ENCODE data around the gene OPCML.

OPCML gene

DNA sequence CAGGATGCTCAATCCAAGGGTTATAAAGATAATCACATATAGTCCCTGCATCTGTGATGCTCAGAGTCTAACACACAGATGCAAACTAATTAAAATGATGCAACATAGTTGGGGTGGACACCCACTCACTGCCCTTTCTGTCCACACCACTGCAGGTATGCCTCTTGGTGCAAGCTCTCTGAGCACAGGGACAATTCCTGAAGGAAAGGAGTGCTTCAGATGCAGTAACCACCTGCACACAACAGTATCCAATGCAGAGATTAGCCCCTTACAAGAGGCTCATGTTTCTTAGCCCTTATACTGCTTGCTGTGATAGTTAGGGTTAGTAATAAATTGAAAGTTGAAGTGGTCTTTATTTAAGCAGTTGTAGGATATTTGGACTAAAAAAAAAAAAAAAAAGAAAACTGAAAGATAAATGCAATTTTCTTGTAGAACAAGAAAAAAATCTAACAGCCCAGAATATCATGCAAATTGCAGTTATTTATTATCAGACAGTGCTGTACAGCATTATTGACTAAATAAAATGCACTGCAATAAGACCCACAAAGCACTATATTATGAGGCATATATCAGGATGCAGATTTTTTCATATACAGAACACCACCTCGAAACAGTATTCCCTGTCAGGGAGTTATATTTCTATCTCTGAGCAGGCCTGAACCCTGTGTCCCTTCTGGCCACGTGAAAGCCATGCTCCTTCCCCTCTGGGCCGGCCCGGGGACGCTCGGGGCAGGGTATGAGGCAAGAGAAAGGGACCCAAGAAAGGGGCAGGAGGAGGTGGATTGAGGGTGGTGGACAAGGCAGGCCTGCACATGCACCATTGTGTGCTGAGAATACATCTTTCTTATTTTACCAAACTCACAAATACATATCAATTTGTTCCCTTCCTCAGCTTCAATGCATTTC lies 260.2 kb downstream of the OPCML start:
- Histone ChIP-seq H3K4me3 (ENCODE audit: low read length) (no peak overlapping the region), H3K9me2 (replicated peaks; ENCODE audit: insufficient read depth, low read length) (no peaks in the 10 kb centered on the region), H3K27ac (ENCODE audit: low read length) (no peak overlapping the region), H2AFZ (ENCODE audit: low read length) (no peak overlapping the region), H3K79me2 (ENCODE audit: low read length) (no peaks in the 10 kb centered on the region), H4K20me1 (ENCODE audit: insufficient read depth, low read length) (no peaks in the 10 kb centered on the region), H3K36me3 (replicated peaks; ENCODE audit: insufficient read depth, low read length) (no peaks in the 10 kb centered on the region), H3K4me2 (ENCODE audit: low read depth, low read length) (no peak overlapping the region), H3K9ac (ENCODE audit: low read length) (no peak overlapping the region), H3K27me3 (replicated peaks; ENCODE audit: insufficient read depth, low read length) (no peaks in the 10 kb centered on the region), H3K4me1 (ENCODE audit: low read length) (peaks cover 11% of the 10 kb centered on the region; the same call in 1 of the 2 replicates), H3F3A (ENCODE audit: insufficient read depth, low read length) (no peaks in the 10 kb centered on the region), H3K9me3 (replicated peaks; ENCODE audit: insufficient read depth, low read length) (no peaks in the 10 kb centered on the region)
- TF ChIP-seq EZH2phosphoT487 (IDR thresholded peaks at IDR 0.05; ENCODE audit: low read length), result no peak
- no peak for TF ChIP-seq EZH2 (optimal IDR thresholded peaks at IDR 0.05; ENCODE audit: low read depth, low read length)
- TF ChIP-seq, protein P1, sequence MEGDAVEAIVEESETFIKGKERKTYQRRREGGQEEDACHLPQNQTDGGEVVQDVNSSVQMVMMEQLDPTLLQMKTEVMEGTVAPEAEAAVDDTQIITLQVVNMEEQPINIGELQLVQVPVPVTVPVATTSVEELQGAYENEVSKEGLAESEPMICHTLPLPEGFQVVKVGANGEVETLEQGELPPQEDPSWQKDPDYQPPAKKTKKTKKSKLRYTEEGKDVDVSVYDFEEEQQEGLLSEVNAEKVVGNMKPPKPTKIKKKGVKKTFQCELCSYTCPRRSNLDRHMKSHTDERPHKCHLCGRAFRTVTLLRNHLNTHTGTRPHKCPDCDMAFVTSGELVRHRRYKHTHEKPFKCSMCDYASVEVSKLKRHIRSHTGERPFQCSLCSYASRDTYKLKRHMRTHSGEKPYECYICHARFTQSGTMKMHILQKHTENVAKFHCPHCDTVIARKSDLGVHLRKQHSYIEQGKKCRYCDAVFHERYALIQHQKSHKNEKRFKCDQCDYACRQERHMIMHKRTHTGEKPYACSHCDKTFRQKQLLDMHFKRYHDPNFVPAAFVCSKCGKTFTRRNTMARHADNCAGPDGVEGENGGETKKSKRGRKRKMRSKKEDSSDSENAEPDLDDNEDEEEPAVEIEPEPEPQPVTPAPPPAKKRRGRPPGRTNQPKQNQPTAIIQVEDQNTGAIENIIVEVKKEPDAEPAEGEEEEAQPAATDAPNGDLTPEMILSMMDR (IDR thresholded peaks at IDR 0.05; ENCODE audit: low read length), result no peak
- no peak for DNase-seq

GRCh38 chr11:133271206-133271605 lies 261.1 kb downstream of the OPCML start:
- Histone ChIP-seq H3K9me2 (replicated peaks; ENCODE audit: insufficient read depth, low read length) (no peaks in the 10 kb centered on the region), H3K9me3 (replicated peaks; ENCODE audit: insufficient read depth, low read length) (no peaks in the 10 kb centered on the region), H3K36me3 (replicated peaks; ENCODE audit: insufficient read depth, low read length) (no peaks in the 10 kb centered on the region), H2AFZ (ENCODE audit: low read length) (no peak overlapping the region), H3K27me3 (replicated peaks; ENCODE audit: insufficient read depth, low read length) (no peaks in the 10 kb centered on the region), H3K27ac (ENCODE audit: low read length) (no peak overlapping the region), H4K20me1 (ENCODE audit: insufficient read depth, low read length) (no peaks in the 10 kb centered on the region), H3K4me3 (ENCODE audit: low read length) (no peak overlapping the region), H3F3A (ENCODE audit: insufficient read depth, low read length) (no peaks in the 10 kb centered on the region), H3K79me2 (ENCODE audit: low read length) (no peaks in the 10 kb centered on the region), H3K9ac (ENCODE audit: low read length) (no peak overlapping the region), H3K4me1 (ENCODE audit: low read length) (peaks cover 11% of the 10 kb centered on the region; the same call in 1 of the 2 replicates), H3K4me2 (ENCODE audit: low read depth, low read length) (no peak overlapping the region)
- TF ChIP-seq EZH2phosphoT487 (IDR thresholded peaks at IDR 0.05; ENCODE audit: low read length) (no peak), EZH2 (optimal IDR thresholded peaks at IDR 0.05; ENCODE audit: low read depth, low read length) (no peak)
- TF ChIP-seq, protein P1 (IDR thresholded peaks at IDR 0.05; ENCODE audit: low read length), result no peak
- no peak for DNase-seq

GRCh38 chr11:133269267-133269666 lies 263.0 kb downstream of the OPCML start:
- no peaks in the 10 kb centered on the region for H3K9me3 ChIP-seq (replicated peaks; ENCODE audit: insufficient read depth, low read length)
- H3K79me2 ChIP-seq (ENCODE audit: low read length), result no peaks in the 10 kb centered on the region
- H3K9me2 ChIP-seq (replicated peaks; ENCODE audit: insufficient read depth, low read length), result no peaks in the 10 kb centered on the region
- H3K4me3 ChIP-seq (ENCODE audit: low read length), result no peak overlapping the region
- TF ChIP-seq, protein P1 (IDR thresholded peaks at IDR 0.05; ENCODE audit: low read length), result no peak
- TF ChIP-seq EZH2phosphoT487 (IDR thresholded peaks at IDR 0.05; ENCODE audit: low read length), result no peak
- no peak for TF ChIP-seq EZH2 (optimal IDR thresholded peaks at IDR 0.05; ENCODE audit: low read depth, low read length)
- H2AFZ ChIP-seq (ENCODE audit: low read length), result no peak overlapping the region
- H3K27me3 ChIP-seq (replicated peaks; ENCODE audit: insufficient read depth, low read length), result no peaks in the 10 kb centered on the region
- H3K27ac ChIP-seq (ENCODE audit: low read length), result peak overlapping the region; percentile 58; the same call in 1 of the 2 replicates
- H3K4me2 ChIP-seq (ENCODE audit: low read depth, low read length), result peak overlapping the region; percentile 12; the same call in 1 of the 2 replicates
- no peaks in the 10 kb centered on the region for H3F3A ChIP-seq (ENCODE audit: insufficient read depth, low read length)
- no peak overlapping the region for H3K9ac ChIP-seq (ENCODE audit: low read length)
- H4K20me1 ChIP-seq (ENCODE audit: insufficient read depth, low read length), result no peaks in the 10 kb centered on the region
- H3K4me1 ChIP-seq (ENCODE audit: low read length), result peaks cover 11% of the 10 kb centered on the region; the same call in 1 of the 2 replicates
- no peaks in the 10 kb centered on the region for H3K36me3 ChIP-seq (replicated peaks; ENCODE audit: insufficient read depth, low read length)
- DNase-seq, result peak; percentile 56
